HCT116 (cell line): ENCODE data around the gene RHPN2.

ENCODE experiments used
- ATF3 ChIP-seq: IDR thresholded peaks from 2 replicates; pipeline ENCODE4 v1.6.1; 2012
- EZH2 ChIP-seq: fragments of 200-600 bp; sonication (generic); IDR thresholded peaks from 2 replicates; pipeline ENCODE4 v1.6.1; 2017; ENCODE audit warnings: antibody characterized with exemption, mixed run types
- EZH2phosphoT487 ChIP-seq: fragments of 200-600 bp; IDR thresholded peaks from 2 replicates; pipeline ENCODE4 v1.6.1; 2018; ENCODE audit warnings: antibody characterized with exemption, borderline replicate concordance
- POLR2A ChIP-seq: IDR thresholded peaks from 2 replicates; pipeline ENCODE4 v1.7.0; 2011; ENCODE audit warnings: borderline replicate concordance; ENCODE audit not compliant: insufficient read depth, insufficient read length; ENCODE audit errors: extremely low read depth
- POLR2AphosphoS5 ChIP-seq: IDR thresholded peaks from 2 replicates; pipeline ENCODE4 v1.6.1; 2011; ENCODE audit warnings: mild to moderate bottlenecking, low read depth, low read length, moderate library complexity
- RAD21 ChIP-seq: IDR thresholded peaks from 2 replicates; pipeline ENCODE4 v1.6.1; 2012; ENCODE audit warnings: low read depth, mild to moderate bottlenecking
- SP1 ChIP-seq: IDR thresholded peaks from 2 replicates; pipeline ENCODE4 v1.6.1; 2012; ENCODE audit warnings: low read depth
- SRF ChIP-seq: IDR thresholded peaks from 2 replicates; pipeline ENCODE4 v1.6.1; 2012; ENCODE audit warnings: low read depth
- TCF7L2 ChIP-seq: IDR thresholded peaks from 2 replicates; pipeline ENCODE4 v1.7.0; 2011; ENCODE audit warnings: borderline replicate concordance, inconsistent platforms; ENCODE audit not compliant: insufficient read depth, insufficient read length; ENCODE audit errors: extremely low read depth
- YY1 ChIP-seq: IDR thresholded peaks from 2 replicates; pipeline ENCODE4 v1.6.1; 2011; ENCODE audit warnings: low read length, low read depth, moderate library complexity, mild to moderate bottlenecking; ENCODE audit not compliant: insufficient replicate concordance; ENCODE audit errors: extremely low read depth
- ZNF274 ChIP-seq: fragments of 200-500 bp; sonication (Bioruptor generic); IDR thresholded peaks from 2 replicates; pipeline ENCODE4 v1.6.1; 2014; ENCODE audit warnings: mild to moderate bottlenecking, low read depth, low read length, inconsistent platforms
- TF ChIP-seq, protein P1 (sequence below), 3 experiments: fragments of 200-600 bp in 1 of 3; sonication (generic) in 1 of 3; IDR thresholded peaks in 2 of 3; conservative IDR thresholded peaks in 1 of 3; 2 replicates each; pipeline ENCODE4 v1.5.1; 2012 to 2017; ENCODE audit warnings: low read depth in 2 of 3, low read length in 2 of 3, antibody characterized with exemption in 1 of 3, borderline replicate concordance in 1 of 3, control low read depth in 1 of 3, mild to moderate bottlenecking in 1 of 3, mixed read lengths in 1 of 3, mixed run types in 1 of 3, moderate library complexity in 1 of 3; ENCODE audit not compliant: insufficient read depth in 1 of 3
- TF ChIP-seq, protein P2 (sequence below): IDR thresholded peaks from 2 replicates; pipeline ENCODE4 v1.6.1; 2012; ENCODE audit warnings: low read depth
- TF ChIP-seq, protein P3 (sequence below): IDR thresholded peaks from 2 replicates; pipeline ENCODE4 v1.6.1; 2012

GRCh38 chr19:33093420-33094210 lies 28.9 kb upstream of the RHPN2 start:
- TF ChIP-seq, protein P1, sequence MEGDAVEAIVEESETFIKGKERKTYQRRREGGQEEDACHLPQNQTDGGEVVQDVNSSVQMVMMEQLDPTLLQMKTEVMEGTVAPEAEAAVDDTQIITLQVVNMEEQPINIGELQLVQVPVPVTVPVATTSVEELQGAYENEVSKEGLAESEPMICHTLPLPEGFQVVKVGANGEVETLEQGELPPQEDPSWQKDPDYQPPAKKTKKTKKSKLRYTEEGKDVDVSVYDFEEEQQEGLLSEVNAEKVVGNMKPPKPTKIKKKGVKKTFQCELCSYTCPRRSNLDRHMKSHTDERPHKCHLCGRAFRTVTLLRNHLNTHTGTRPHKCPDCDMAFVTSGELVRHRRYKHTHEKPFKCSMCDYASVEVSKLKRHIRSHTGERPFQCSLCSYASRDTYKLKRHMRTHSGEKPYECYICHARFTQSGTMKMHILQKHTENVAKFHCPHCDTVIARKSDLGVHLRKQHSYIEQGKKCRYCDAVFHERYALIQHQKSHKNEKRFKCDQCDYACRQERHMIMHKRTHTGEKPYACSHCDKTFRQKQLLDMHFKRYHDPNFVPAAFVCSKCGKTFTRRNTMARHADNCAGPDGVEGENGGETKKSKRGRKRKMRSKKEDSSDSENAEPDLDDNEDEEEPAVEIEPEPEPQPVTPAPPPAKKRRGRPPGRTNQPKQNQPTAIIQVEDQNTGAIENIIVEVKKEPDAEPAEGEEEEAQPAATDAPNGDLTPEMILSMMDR (IDR thresholded peaks at IDR 0.05 in 2 of 3, conservative IDR thresholded peaks at IDR 0.05 in 1 of 3; ENCODE audit: borderline replicate concordance in 1 of 3, insufficient read depth in 1 of 3, low read depth in 2 of 3, low read length in 2 of 3): no peak
- TF ChIP-seq ZNF274 (no peak), TCF7L2 (no peak), YY1 (no peak), ATF3 (no peak), POLR2A (no peak), EZH2 (no peak), RAD21 (no peak), EZH2phosphoT487 (no peak), SRF (no peak), SP1 (no peak), POLR2AphosphoS5 (no peak)
- TF ChIP-seq, protein P2, sequence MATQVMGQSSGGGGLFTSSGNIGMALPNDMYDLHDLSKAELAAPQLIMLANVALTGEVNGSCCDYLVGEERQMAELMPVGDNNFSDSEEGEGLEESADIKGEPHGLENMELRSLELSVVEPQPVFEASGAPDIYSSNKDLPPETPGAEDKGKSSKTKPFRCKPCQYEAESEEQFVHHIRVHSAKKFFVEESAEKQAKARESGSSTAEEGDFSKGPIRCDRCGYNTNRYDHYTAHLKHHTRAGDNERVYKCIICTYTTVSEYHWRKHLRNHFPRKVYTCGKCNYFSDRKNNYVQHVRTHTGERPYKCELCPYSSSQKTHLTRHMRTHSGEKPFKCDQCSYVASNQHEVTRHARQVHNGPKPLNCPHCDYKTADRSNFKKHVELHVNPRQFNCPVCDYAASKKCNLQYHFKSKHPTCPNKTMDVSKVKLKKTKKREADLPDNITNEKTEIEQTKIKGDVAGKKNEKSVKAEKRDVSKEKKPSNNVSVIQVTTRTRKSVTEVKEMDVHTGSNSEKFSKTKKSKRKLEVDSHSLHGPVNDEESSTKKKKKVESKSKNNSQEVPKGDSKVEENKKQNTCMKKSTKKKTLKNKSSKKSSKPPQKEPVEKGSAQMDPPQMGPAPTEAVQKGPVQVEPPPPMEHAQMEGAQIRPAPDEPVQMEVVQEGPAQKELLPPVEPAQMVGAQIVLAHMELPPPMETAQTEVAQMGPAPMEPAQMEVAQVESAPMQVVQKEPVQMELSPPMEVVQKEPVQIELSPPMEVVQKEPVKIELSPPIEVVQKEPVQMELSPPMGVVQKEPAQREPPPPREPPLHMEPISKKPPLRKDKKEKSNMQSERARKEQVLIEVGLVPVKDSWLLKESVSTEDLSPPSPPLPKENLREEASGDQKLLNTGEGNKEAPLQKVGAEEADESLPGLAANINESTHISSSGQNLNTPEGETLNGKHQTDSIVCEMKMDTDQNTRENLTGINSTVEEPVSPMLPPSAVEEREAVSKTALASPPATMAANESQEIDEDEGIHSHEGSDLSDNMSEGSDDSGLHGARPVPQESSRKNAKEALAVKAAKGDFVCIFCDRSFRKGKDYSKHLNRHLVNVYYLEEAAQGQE: no peak
- TF ChIP-seq, protein P3, sequence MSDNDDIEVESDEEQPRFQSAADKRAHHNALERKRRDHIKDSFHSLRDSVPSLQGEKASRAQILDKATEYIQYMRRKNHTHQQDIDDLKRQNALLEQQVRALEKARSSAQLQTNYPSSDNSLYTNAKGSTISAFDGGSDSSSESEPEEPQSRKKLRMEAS: no peak
